H9 (cell line): ENCODE results near the gene TMEM120B. TPM values are rescaled to one million over a fixed set of nuclear protein-coding genes. Genes with fewer than 3 reads are reported as not detected.

Source experiments
- DNase-seq: peaks from one replicate; pipeline ENCODE4 v3.0.0-alpha.2; 2017
- H2AFZ ChIP-seq: one replicate; pipeline ENCODE4 v1.6.1; 2013; ENCODE audit warnings: mild to moderate bottlenecking, low read length, control low read depth, moderate library complexity
- H2AK5ac ChIP-seq: 2 replicates; pipeline ENCODE4 v1.6.1; 2013; ENCODE audit warnings: low read length, control low read depth, mixed read lengths; ENCODE audit not compliant: insufficient read length
- H2BK120ac ChIP-seq: one replicate; pipeline ENCODE4 v1.6.1; 2013; ENCODE audit warnings: low read depth, mild to moderate bottlenecking, low read length, control low read depth, inconsistent platforms; ENCODE audit not compliant: poor library complexity, severe bottlenecking
- H2BK12ac ChIP-seq: 2 replicates; pipeline ENCODE4 v1.6.1; 2013; ENCODE audit warnings: low read length, control low read depth, mixed read lengths, low read depth; ENCODE audit not compliant: insufficient read length
- H2BK15ac ChIP-seq: 2 replicates; pipeline ENCODE4 v1.6.1; 2013; ENCODE audit warnings: low read depth, low read length, control low read depth
- H2BK20ac ChIP-seq: one replicate; pipeline ENCODE4 v1.6.1; 2013; ENCODE audit warnings: low read depth, mild to moderate bottlenecking, low read length, control low read depth, inconsistent platforms; ENCODE audit not compliant: poor library complexity, severe bottlenecking
- H2BK5ac ChIP-seq: 2 replicates; pipeline ENCODE4 v1.6.1; 2013; ENCODE audit warnings: low read length, control low read depth, mixed read lengths; ENCODE audit not compliant: insufficient read length
- H3K14ac ChIP-seq: 2 replicates; pipeline ENCODE4 v1.6.1; 2013; ENCODE audit warnings: low read length, control low read depth; ENCODE audit not compliant: insufficient read depth
- H3K18ac ChIP-seq: 2 replicates; pipeline ENCODE4 v1.6.1; 2013; ENCODE audit warnings: low read depth, mild to moderate bottlenecking, mixed read lengths, low read length, control low read depth; ENCODE audit not compliant: insufficient read length
- H3K23ac ChIP-seq: 2 replicates; pipeline ENCODE4 v1.6.1; 2013; ENCODE audit warnings: low read length, control low read depth, mixed read lengths, low read depth; ENCODE audit not compliant: insufficient read length
- H3K23me2 ChIP-seq: 2 replicates; pipeline ENCODE4 v1.6.1; 2013; ENCODE audit warnings: low read depth, mild to moderate bottlenecking, mixed read lengths, low read length, control low read depth; ENCODE audit not compliant: insufficient read length, poor library complexity, severe bottlenecking
- H3K27ac ChIP-seq: 2 replicates; pipeline ENCODE4 v1.5.1; 2013; ENCODE audit warnings: low read length, control low read depth, mixed read lengths, low read depth; ENCODE audit not compliant: insufficient read length
- H3K27me3 ChIP-seq: 2 replicates; pipeline ENCODE4 v1.6.1; 2013; ENCODE audit warnings: low read length, control low read depth, inconsistent platforms; ENCODE audit not compliant: insufficient read depth
- H3K4ac ChIP-seq: 2 replicates; pipeline ENCODE4 v1.6.1; 2013; ENCODE audit warnings: low read depth, mild to moderate bottlenecking, control low read depth, inconsistent platforms, low read length, moderate library complexity
- H3K4me1 ChIP-seq: 2 replicates; pipeline ENCODE4 v1.6.1; 2013; ENCODE audit warnings: low read length, control low read depth, inconsistent platforms; ENCODE audit not compliant: insufficient read depth
- H3K4me2 ChIP-seq: 2 replicates; pipeline ENCODE4 v1.6.1; 2013; ENCODE audit warnings: low read length, control low read depth, mixed read lengths; ENCODE audit not compliant: insufficient read length, insufficient read depth
- H3K56ac ChIP-seq: 2 replicates; pipeline ENCODE4 v1.6.1; 2013; ENCODE audit warnings: low read depth, mild to moderate bottlenecking, mixed read lengths, low read length, control low read depth; ENCODE audit not compliant: insufficient read length
- H3K79me1 ChIP-seq: 2 replicates; pipeline ENCODE4 v1.6.1; 2013; ENCODE audit warnings: low read depth, mild to moderate bottlenecking, moderate library complexity, low read length, control low read depth, inconsistent platforms; ENCODE audit not compliant: insufficient read depth, poor library complexity, severe bottlenecking
- H3K79me2 ChIP-seq: 2 replicates; pipeline ENCODE4 v1.6.1; 2013; ENCODE audit warnings: low read length, control low read depth, inconsistent platforms; ENCODE audit not compliant: insufficient read depth
- H3K9ac ChIP-seq: 2 replicates; pipeline ENCODE4 v1.6.1; 2013; ENCODE audit warnings: low read length, control low read depth, mixed read lengths; ENCODE audit not compliant: insufficient read length; ENCODE audit errors: extremely low read depth
- H3K9me3 ChIP-seq: one replicate; pipeline ENCODE4 v1.6.1; 2013; ENCODE audit warnings: low read depth, low read length, inconsistent platforms; ENCODE audit not compliant: control insufficient read depth
- H3T11ph ChIP-seq: one replicate; pipeline ENCODE4 v1.6.1; 2013; ENCODE audit warnings: mild to moderate bottlenecking, low read length, control low read depth, inconsistent platforms
- H4K20me1 ChIP-seq: one replicate; pipeline ENCODE4 v1.6.1; 2013; ENCODE audit not compliant: control insufficient read depth, insufficient read length, insufficient read depth
- H4K5ac ChIP-seq: 2 replicates; pipeline ENCODE4 v1.6.1; 2013; ENCODE audit warnings: low read depth, mild to moderate bottlenecking, mixed read lengths, low read length, control low read depth; ENCODE audit not compliant: insufficient read length
- H4K8ac ChIP-seq: replicated peaks from 2 replicates; pipeline ENCODE4 v1.6.1; 2013; ENCODE audit warnings: low read length, control low read depth, mixed read lengths, low read depth; ENCODE audit not compliant: insufficient read length
- H4K91ac ChIP-seq: 2 replicates; pipeline ENCODE4 v1.6.1; 2013; ENCODE audit warnings: low read depth, mild to moderate bottlenecking, moderate library complexity, mixed read lengths, low read length, control low read depth; ENCODE audit not compliant: insufficient read length
- H3K27ac Mint-ChIP-seq, 3 experiments: 2 replicates in 2 of 3; 3 replicates in 1 of 3; pipeline ENCODE4 v1.8.0; 2020 to 2021; ENCODE audit warnings: mixed read lengths in 3 of 3, mild to moderate bottlenecking in 1 of 3, moderate library complexity in 1 of 3
- H3K27me3 Mint-ChIP-seq: 2 replicates; pipeline ENCODE4 v1.8.0; 2021; ENCODE audit warnings: low read depth, mild to moderate bottlenecking, moderate library complexity, mixed read lengths
- H3K36me3 Mint-ChIP-seq, 3 experiments: 2 replicates in 2 of 3; 3 replicates in 1 of 3; pipeline ENCODE4 v1.8.0; 2020 to 2021; ENCODE audit warnings: low read depth in 3 of 3, mixed read lengths in 3 of 3; ENCODE audit not compliant: insufficient read depth in 1 of 3
- H3K4me1 Mint-ChIP-seq, 2 experiments: 2 replicates each; pipeline ENCODE4 v1.8.0; 2020; ENCODE audit warnings: mixed read lengths in 2 of 2
- H3K4me3 Mint-ChIP-seq, 2 experiments: 2 replicates in 1 of 2; 3 replicates in 1 of 2; pipeline ENCODE4 v1.8.0; 2020 to 2021; ENCODE audit warnings: mild to moderate bottlenecking in 2 of 2, mixed read lengths in 2 of 2, moderate library complexity in 1 of 2
- H3K9me3 Mint-ChIP-seq, 2 experiments: 2 replicates in 1 of 2; 3 replicates in 1 of 2; pipeline ENCODE4 v1.8.0; 2020; ENCODE audit warnings: mild to moderate bottlenecking in 2 of 2, mixed read lengths in 2 of 2, moderate library complexity in 1 of 2
- CTCF ChIP-seq: fragments of 200-600 bp; sonication (generic); conservative IDR thresholded peaks from 3 replicates; pipeline ENCODE4 v1.8.0; 2021; ENCODE audit warnings: antibody characterized with exemption, mild to moderate bottlenecking
- WGBS: extraction: QIAGEN DNeasy Blood & Tissue Kit; methylation state at CpG from one replicate; pipeline ENCODE4 v1.1.7; 2013; ENCODE audit warnings: missing lambda C conversion rate, low lambda C conversion rate, mixed read lengths; ENCODE audit not compliant: insufficient read length; ENCODE audit errors: extremely low coverage; 5-methylcytosine and 5-hydroxymethylcytosine counted together
- total RNA-seq: library from RNA; stranded (reverse); gene quantifications from 2 replicates; pipeline ENCODE4 v1.2.1, GENCODE V29; 2021

Gene TMEM120B
- total RNA-seq, 1 experiment from 2014 or later: 25.8 TPM

- no peaks in the 10 kb centered on the region for H3K4me1 ChIP-seq
- TF ChIP-seq CTCF: no peak
- H3K4me3 Mint-ChIP-seq: no peak overlapping the region
- no peak overlapping the region for H4K5ac ChIP-seq
- no peaks in the 10 kb centered on the region for H3K23me2 ChIP-seq
- DNase-seq: no peak
- H4K20me1 ChIP-seq: no peaks in the 10 kb centered on the region
- H2AK5ac ChIP-seq: no peak overlapping the region
- H2BK5ac ChIP-seq: no peak overlapping the region
- H3K4me2 ChIP-seq: no peak overlapping the region
- H4K8ac ChIP-seq: no peak overlapping the region
- H2BK20ac ChIP-seq: no peak overlapping the region
- H3K14ac ChIP-seq: no peak overlapping the region
- H3K9ac ChIP-seq: no peak overlapping the region
- no peak overlapping the region for H3K4ac ChIP-seq
- no CpG with 5 or more reads among the region's 6 CpGs for WGBS
- no peak overlapping the region for H2AFZ ChIP-seq
- no peaks in the 10 kb centered on the region for H3K9me3 ChIP-seq
- H3K4me1 Mint-ChIP-seq: peaks cover 17 to 23% of the 10 kb centered on the region in 2 experiments
- peaks cover 5% of the 10 kb centered on the region; the same call in 1 of the 2 replicates for H3K27me3 Mint-ChIP-seq
- no peak overlapping the region for H2BK12ac ChIP-seq
- no peak overlapping the region for H3K27ac ChIP-seq
- no peaks in the 10 kb centered on the region for H3K27me3 ChIP-seq
- H3K79me2 ChIP-seq: no peaks in the 10 kb centered on the region
- no peak overlapping the region for H3K18ac ChIP-seq
- H3K56ac ChIP-seq: no peak overlapping the region
- H2BK15ac ChIP-seq: no peak overlapping the region
- no peak overlapping the region for H4K91ac ChIP-seq
- no peak overlapping the region for H2BK120ac ChIP-seq
- no peak overlapping the region for H3T11ph ChIP-seq
- 0 out of 7 replicates have a peak overlapping the region, but pooled peaks of 1 of the 3 experiments have one; percentile 32 for H3K27ac Mint-ChIP-seq
- H3K36me3 Mint-ChIP-seq: peaks cover 1 to 24% (median 9%) of the 10 kb centered on the region in 3 experiments; a peak in 5 of 7 replicates
- H3K9me3 Mint-ChIP-seq: no peaks in the 10 kb centered on the region; a peak in 1 of 5 replicates
- no peak overlapping the region for H3K23ac ChIP-seq
- no peaks in the 10 kb centered on the region for H3K79me1 ChIP-seq
Observed at GRCh38 chr12:121786440-121786825, 73.9 kb downstream of the TMEM120B start.
